ENCODE data around the gene GRK3. TPM values are rescaled to one million over a fixed set of nuclear protein-coding genes. Genes with fewer than 3 reads are reported as not detected.
"Not testable (repeated sequence)": the region's sequence is repeated elsewhere in the genome, so short reads cannot be mapped to it uniquely, and the experiment has no call there.

Gene GRK3
- total RNA-seq, 4 donors from 2014 or later = 2.0 to 12.4 (median 3.6) TPM

DNA sequence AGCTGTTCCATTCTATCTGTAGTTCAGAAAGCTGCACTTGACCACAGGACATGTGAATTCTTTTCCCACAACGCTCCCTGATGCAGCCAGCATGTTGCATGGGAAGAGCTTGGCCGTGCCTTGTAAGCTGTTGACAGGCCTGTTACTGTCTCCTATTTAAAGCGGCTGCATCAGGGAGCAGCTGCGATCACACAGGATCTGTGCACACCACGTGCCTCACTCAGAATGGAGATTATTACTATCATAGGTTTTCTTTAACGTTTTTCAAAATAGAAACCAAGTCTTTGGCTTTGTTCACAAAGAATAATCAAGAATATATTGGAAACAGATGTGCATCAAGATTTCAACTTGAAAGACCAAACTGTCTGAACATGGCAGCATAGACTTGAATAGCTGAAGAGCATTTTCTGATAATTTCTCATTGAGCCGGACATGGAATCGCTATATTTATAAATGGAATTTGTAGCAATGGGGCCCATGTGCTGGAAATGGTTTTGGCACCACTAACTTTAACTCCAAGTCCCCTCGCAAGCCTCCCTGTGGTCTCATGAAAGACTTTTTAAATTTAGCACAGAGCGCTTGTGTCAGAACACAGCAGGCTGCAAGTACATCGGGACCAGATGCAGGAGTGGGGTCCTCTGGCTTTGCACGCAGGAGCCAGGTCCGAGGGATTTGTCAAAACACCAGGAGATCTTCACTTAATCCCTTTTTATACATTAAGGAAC is 136.7 kb downstream of the GRK3 start:
- TF ChIP-seq, protein P1, sequence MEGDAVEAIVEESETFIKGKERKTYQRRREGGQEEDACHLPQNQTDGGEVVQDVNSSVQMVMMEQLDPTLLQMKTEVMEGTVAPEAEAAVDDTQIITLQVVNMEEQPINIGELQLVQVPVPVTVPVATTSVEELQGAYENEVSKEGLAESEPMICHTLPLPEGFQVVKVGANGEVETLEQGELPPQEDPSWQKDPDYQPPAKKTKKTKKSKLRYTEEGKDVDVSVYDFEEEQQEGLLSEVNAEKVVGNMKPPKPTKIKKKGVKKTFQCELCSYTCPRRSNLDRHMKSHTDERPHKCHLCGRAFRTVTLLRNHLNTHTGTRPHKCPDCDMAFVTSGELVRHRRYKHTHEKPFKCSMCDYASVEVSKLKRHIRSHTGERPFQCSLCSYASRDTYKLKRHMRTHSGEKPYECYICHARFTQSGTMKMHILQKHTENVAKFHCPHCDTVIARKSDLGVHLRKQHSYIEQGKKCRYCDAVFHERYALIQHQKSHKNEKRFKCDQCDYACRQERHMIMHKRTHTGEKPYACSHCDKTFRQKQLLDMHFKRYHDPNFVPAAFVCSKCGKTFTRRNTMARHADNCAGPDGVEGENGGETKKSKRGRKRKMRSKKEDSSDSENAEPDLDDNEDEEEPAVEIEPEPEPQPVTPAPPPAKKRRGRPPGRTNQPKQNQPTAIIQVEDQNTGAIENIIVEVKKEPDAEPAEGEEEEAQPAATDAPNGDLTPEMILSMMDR (IDR thresholded peaks at IDR 0.05) = no peak
- no peak for TF ChIP-seq POLR2A (IDR thresholded peaks at IDR 0.05)
- H3K4me1 ChIP-seq = no peaks in the 10 kb centered on the region
- DNase-seq = no peak

DNA sequence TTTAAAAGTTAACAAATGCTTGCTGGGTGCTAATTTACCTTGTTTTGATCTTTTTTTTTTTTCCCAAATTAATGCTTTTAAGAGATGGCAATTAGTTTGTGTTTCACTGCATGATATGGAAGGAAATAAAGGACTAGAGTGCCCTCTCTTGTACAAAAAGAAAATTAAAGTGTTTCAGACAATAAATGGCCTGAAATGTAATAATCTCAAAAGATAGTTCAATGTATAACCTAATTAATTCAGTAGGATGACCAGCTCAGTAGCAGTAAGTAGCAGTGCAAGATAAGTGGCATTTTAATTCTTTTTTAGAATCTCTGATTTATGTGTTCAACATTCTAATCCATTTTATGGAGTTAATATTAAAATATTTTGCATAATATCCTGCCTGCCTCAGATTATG is 137.6 kb downstream of the GRK3 start:
- Histone ChIP-seq H3K27me3 (no peaks in the 10 kb centered on the region), H3K4me3 (no peak overlapping the region), H3K9me3 (no peaks in the 10 kb centered on the region), H3K27ac (no peak overlapping the region), H3K36me3 (no peaks in the 10 kb centered on the region), H3K4me1 (no peaks in the 10 kb centered on the region)
- TF ChIP-seq, protein P1 (IDR thresholded peaks at IDR 0.05) = peak in 4 of 6 experiments; percentile 32 to 50 (median 40)
- TF ChIP-seq POLR2A (IDR thresholded peaks at IDR 0.05) = no peak
- DNase-seq = no peak

More for the DNA sequence above, 136.7 kb downstream of the GRK3 start:
- no peaks in the 10 kb centered on the region for H3K27me3 ChIP-seq
- no peaks in the 10 kb centered on the region for H3K36me3 ChIP-seq
- no peaks in the 10 kb centered on the region for H3K9me3 ChIP-seq
- H3K4me3 ChIP-seq = no peak overlapping the region
- no peak overlapping the region for H3K27ac ChIP-seq

DNA sequence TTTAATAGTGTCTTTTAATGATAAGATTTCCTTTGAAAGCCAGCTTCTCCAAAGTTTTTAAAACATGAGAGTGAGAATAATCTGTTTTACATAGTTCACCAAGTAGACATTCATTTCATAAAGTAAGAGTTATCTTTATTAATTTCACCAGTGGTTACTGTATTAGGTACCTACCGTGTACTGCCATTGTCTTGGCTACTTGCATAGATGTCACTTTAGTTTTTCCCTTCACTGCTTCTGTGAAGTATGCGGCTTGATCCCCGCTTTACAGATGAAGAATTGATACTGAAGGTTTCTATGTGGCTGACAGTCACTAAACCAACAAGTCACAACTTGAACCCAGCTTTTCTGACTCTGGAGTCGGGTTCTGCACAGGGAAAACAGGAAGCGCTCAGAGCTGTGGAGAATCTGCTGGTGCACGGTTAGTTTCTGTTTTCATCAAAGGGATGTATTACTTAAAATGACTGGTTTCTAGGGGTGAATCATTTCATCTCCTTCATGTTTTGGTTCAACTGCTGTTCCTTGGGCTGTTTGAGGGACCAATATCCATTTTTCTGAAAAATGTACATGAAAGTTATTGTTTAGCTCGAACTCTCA is 138.2 kb downstream of the GRK3 start:
- no peak overlapping the region for H3K27ac ChIP-seq
- no peak for DNase-seq
- TF ChIP-seq, protein P1 (IDR thresholded peaks at IDR 0.05) = no peak
- no peak for TF ChIP-seq POLR2A (IDR thresholded peaks at IDR 0.05)
- no peaks in the 10 kb centered on the region for H3K9me3 ChIP-seq
- H3K27me3 ChIP-seq = no peaks in the 10 kb centered on the region
- no peaks in the 10 kb centered on the region for H3K36me3 ChIP-seq
- no peak overlapping the region for H3K4me3 ChIP-seq
- no peaks in the 10 kb centered on the region for H3K4me1 ChIP-seq

DNA sequence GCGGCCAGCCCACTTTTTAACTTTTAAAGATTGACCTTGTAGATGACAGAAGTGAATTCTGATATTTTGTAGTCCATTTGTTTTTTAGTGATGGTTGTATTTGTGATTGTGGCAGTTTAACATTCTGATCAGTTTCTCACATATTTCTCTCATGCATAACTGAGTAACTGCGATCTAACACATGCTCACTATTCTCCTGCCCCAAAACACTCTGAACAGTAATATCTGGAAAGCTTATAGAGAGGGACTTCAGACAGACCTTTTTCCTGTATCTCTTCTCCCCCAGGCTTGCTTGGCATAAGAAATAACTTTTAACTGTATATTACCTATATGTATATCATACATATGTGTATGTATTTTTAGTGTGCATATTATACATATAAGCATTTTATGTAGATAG is 140.2 kb downstream of the GRK3 start:
- no peak for DNase-seq
- no peak overlapping the region for H3K4me3 ChIP-seq
- no peak for TF ChIP-seq POLR2A (IDR thresholded peaks at IDR 0.05)
- TF ChIP-seq, protein P1 (IDR thresholded peaks at IDR 0.05) = no peak
- H3K36me3 ChIP-seq = no peaks in the 10 kb centered on the region
- H3K27me3 ChIP-seq = no peaks in the 10 kb centered on the region
- H3K27ac ChIP-seq = no peak overlapping the region
- H3K4me1 ChIP-seq = no peaks in the 10 kb centered on the region
- no peaks in the 10 kb centered on the region for H3K9me3 ChIP-seq

DNA sequence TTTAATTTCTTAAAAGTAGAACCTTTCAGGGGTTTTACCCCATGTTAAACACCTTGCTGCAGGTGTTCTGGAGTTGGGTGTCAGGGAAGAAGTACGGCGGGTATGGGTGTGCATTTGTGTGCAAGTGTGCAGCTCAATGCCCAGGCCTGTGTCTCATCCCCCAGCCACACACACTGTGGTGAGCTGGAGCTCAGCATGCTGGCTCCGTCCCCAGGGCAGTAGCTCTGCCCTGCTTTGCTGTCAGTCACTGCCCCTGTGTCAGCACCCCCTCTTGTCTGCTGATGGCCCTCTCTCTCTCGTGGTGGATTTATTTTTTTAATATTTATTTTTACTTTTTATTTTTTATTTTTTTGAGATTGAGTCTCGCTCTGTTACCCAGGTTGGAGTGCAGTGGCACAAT is 141.7 kb downstream of the GRK3 start:
- TF ChIP-seq, protein P1 (IDR thresholded peaks at IDR 0.05) = no peak
- no peak for TF ChIP-seq POLR2A (IDR thresholded peaks at IDR 0.05)
- no peak overlapping the region for H3K4me3 ChIP-seq
- no peaks in the 10 kb centered on the region for H3K4me1 ChIP-seq
- DNase-seq = no peak
- H3K27ac ChIP-seq = no peak overlapping the region
- H3K36me3 ChIP-seq = no peaks in the 10 kb centered on the region
- no peaks in the 10 kb centered on the region for H3K9me3 ChIP-seq
- no peaks in the 10 kb centered on the region for H3K27me3 ChIP-seq

DNA sequence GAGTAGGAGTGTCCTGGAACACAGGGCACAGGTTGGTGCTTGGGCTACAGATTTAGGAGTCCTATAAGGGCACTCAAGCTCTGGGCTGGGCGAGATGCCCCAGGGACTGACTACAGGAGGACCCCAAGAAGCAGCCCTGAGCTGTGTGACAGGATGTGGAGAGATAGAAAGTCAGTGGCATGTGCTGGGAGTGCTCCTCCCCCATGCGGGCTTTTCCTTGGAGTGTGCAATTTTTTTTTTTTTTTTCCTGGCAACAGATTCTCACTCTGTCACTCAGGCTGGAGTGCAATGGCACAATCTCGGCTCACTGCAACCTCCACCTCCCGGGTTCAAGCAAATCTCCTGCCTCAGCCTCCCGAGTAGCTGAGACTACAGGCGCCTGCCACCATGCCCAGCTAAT is 144.0 kb downstream of the GRK3 start:
- not testable (repeated sequence) for H3K36me3 ChIP-seq, H3K4me1 ChIP-seq, H3K9me3 ChIP-seq, DNase-seq, H3K27me3 ChIP-seq, H3K4me3 ChIP-seq, H3K27ac ChIP-seq

Data from Peyer's patch (tissue), 4 donors.